DMS 273 treated with DMSO at 0.1 percent for 48 hours (cell line): Measurements from ENCODE around the gene MYO9B.

Source experiments
- DNase-seq: peaks from one replicate; lab custom pipeline; 2025; lab: John Stamatoyannopoulos, UW

The MYO9B gene

DNA sequence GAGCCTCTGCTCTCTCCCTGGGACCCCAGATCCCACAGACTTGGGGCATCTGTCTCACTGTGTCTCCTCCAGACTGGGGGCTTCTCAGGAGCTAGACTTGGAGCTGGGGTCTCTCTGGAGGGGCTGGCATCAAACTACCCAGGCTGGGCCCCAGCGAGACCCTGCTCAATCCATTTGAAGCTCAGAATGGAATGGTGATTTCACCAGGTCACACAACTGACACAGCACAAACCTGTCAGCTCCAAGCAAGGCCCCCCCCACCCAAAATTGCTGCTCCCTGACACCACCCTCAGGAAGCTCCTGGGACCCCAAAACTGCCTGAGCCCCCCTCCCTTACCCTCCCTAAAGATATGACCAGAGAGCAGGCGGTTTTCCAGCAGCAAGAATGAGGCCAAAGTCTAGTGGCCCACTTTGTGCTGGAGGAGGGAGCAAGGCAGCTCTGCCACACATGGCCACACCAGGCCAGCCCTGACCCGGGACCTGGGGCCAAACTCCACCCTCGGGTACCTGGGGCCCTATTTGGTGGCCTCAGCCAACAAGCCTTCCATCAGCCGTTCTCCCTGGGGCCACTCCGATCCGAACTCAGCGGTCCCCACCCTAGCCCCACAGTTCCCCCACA lies 167.7 kb downstream of the MYO9B start:
- DNase-seq, result no peak

- no peak for DNase-seq
Measured at GRCh38 chr19:17243830-17244617, 168.4 kb downstream of the MYO9B start.

- no peak for DNase-seq
Measured at GRCh38 chr19:17244618-17245534, 169.3 kb downstream of the MYO9B start.

DNA sequence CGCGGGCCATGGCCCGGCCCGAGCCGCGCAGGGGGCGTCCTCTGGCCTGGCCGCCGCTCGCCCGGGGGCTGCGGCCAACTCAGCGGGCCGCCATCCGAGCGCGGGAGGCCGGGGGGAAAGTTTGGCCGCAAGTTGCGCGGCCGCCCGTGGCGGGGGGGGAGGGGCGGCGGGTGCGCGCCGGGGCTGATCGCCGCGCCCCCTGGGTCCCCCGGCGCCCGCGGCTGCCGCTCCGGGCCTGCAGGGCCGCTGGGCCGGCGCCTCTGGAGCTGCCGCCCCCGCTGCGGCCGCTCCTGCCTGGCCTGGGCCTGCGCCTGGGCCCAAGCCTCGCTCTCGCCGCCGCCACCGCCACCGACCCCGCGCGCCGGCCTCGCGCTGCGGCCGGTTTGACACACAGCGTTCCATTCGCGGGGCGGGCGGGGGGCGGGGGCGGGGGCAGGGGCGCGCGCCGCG lies 170.0 kb downstream of the MYO9B start, which contains the start of gene NR2F6:
Gene NR2F6 (minus strand): TSS at position 385 of the 450 bp plus-strand sequence. CDS start 699 bp downstream, outside the sequence.
- no peak for DNase-seq

- DNase-seq, result no peak
Measured at GRCh38 chr19:17246681-17247425, 171.3 kb downstream of the MYO9B start.

GRCh38 chr19:17248011-17248776 lies 172.6 kb downstream of the MYO9B start:
- no peak for DNase-seq

- no peak for DNase-seq
Measured at GRCh38 chr19:17249887-17250548, 174.4 kb downstream of the MYO9B start.

DNA sequence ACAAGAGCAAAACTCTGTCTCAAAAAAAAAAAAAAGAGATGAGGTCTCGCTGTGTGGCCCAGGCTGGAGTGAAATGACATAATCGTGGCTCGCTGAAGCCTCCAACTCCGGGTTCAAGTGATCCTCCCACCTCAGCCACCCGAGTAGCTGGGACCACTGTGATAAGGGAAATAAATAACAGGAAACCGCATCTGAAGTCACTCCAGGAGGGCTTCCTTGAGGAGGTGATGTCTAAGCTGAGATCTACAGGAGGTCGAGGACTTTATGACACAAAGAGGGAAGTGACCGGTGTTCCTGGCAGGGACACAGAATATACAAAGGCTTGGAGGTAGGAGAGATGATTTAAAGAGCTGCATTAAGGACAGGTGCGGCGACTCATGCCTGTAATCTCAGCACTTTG lies 179.1 kb downstream of the MYO9B start:
- DNase-seq, result no peak

GRCh38 chr19:17255150-17255621 lies 179.6 kb downstream of the MYO9B start:
- no peak for DNase-seq

DNA sequence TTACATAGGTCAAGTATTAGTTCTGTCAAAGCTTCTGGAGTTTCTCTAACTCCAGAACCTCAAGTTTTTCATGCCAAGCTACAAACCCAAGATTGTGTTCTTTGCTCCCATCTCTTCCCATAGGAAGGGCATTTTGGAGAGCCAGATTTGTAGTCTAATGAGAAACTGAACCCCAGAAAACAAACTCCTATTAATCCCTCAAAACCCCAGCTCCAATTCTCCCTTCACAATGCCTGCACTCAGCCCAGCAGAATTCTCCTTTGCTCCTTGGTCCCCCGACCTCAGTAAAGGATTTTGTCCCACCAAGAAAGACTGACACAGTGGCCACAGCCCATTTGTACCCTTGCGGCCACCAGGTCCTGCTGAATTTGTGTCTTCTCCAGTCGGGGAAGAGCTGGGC lies 180.6 kb downstream of the MYO9B start:
- no peak for DNase-seq

DNA sequence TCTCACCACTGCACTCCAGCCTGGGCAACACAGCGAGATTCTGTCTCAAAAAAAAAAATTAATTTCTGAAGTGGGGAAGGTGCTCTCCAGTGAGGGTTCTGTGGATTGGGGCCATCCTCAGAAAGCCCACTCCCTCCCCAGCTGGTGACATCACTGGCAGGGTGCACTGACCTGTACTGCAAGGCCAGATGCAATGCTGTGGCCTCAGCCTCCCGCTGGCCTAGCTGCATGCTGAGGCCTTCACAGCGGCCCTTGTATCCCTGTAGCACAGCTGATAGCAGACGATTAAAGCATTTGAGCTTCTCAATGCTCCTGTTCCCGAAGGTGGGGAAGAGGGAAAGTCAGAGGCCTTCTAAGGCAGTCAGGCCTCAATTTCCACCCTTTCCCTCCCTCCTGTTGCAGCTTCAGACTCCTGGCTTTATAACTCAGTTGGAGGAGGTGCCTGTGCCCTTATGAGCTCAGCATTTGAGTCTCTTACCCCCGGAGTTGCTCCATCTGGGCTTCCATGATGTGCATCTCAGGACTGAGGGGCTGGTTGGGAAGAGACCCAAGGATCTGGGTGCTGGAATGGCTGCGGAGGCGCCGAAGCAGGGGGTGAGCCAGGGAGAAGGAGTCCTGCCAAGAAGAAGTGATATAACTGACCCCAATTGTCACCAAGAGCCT lies 183.7 kb downstream of the MYO9B start:
- no peak for DNase-seq

- no peak for DNase-seq
Measured at GRCh38 chr19:17259934-17260333, 184.4 kb downstream of the MYO9B start.

GRCh38 chr19:17260842-17261325 lies 185.3 kb downstream of the MYO9B start:
- peak; percentile 66 for DNase-seq

DNA sequence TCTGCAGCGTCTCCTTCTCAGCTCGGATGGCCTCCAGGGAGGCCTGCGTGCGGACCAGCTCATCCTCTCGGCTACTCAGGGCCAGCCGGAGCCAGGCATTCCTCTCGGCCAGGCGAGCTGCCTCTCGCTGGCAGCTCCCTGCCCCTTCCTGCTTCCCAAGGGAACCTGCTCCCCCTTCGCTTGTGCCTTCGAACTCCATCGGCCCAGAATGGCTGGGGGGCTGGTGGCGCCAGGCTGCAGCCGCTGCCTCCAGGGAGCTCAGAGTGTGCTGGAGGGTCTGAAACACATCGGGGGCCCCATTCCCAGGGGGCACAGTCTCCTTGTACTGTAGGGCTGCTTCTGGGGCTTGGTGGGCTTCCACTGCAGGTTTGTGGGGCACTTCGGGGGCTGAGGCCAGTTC lies 187.0 kb downstream of the MYO9B start:
- no peak for DNase-seq
